Fibroblast of gingiva (primary cell): ENCODE measurements around the gene ZFP28.

ENCODE experiments used
- DNase-seq: peaks from one replicate; pipeline ENCODE4 v3.0.0-alpha.2; 2011; ENCODE audit warnings: low read depth

Gene ZFP28

DNA sequence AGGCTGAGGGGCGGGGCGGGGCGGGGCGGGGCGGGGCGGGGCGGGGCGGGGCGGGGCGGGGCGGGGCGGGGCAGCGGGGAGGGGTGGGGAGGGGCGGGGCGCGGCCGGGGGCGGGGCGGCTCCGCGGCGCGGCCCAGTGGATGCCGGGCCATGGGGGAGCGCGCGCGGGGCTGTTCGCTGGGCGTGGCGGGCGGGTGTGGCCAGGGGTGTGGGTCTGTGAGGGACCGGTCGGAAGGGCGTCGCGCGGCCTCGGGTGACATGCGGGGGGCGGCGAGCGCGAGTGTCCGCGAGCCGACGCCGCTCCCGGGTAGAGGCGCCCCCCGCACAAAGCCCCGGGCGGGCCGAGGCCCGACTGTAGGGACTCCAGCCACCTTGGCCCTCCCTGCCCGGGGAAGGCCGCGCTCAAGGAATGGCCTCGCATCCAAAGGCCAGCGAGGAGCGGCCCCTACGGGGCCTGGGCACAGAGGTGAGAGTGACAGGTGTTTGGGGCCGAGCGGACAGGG lies at the start of gene ZFP28:
ZFP28 (plus strand) TSS at position 188 of the 503 bp plus-strand sequence; CDS start at position 259, 71 bp downstream.
- no peak for DNase-seq

DNA sequence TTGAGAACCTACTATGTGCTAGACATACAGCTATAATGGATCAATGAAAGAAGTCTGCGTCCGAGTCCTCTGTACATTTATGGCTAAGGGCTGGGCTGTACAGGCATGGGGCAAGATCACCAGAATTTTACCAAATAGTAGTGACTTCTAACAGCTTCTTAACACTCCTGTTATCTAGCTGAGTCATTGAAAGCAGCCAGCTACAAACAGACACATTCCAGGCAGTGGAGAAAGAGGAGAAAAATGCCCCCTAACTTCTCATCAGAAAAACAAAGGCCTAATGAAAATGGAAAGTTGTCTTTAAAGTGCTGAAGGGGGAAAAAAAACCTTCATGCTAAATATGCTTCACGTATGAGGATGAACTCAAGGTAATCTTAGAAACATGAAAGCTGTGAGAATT lies 47.3 kb upstream of the ZFP28 start:
- DNase-seq: no peak

DNA sequence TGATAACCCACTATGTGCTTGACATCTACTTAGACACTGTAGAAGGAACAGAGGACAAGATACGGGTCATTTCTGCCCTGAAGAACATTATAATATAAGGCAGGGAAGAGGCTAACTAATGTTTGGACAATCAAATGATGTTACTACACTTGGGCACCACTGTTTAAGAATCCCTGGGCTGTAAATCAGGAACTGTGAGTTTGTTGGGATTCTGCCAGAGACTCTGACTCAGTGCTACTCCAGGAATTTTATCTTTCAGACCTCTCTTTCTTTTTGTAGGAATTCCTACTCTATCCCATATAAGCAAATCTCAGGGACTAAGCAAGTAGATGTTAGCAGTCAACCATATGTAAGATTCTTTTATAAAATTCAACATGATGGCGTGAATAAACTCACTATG lies 34.2 kb upstream of the ZFP28 start:
- no peak for DNase-seq

DNA sequence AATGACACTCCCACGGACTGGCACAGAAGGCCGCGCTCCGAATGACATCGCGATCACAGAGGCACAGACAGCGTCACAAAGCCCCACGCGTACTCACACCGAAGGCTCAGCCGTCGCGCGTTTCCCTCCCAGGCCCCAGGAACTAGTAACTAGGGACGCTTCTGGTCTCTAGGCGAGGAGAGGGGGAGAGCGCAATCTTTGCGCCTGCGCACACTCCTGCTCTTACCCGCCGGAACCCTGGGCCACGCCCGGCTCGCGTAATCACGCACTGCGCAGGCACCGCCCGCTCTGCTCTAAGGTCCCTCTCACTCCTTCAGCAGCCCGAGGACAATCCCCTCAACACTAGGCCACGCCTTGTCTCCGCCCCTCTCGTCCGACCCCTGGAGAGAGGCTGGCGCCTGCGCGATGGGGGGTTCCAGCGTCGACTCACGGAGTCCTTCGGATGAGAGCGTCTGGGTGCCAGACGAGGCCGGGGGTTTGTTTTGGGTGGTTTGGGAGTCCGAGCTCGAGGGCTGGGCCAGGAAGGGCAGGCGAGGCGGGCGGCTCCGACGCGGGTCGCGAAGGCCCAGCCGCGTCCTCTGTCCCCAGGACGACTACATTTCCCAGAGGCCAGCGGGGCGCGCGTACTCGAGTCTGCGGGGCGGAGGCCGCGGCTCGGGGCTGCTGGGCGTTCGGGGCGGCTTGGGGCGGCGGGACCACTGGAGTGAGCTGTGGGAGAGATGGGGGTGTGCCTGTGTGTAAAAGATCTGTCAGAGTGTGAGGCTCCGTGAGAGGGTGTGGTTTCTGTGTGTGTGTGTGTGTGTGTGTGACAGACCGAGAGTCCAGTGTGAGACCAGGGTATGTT lies 31.1 kb upstream of the ZFP28 start, which contains the start of gene ZNF471:
ZNF471 (plus strand) TSS at position 410 of the 844 bp plus-strand sequence. CDS start 3,717 bp downstream, outside the sequence.
- peak; percentile 98 for DNase-seq

DNA sequence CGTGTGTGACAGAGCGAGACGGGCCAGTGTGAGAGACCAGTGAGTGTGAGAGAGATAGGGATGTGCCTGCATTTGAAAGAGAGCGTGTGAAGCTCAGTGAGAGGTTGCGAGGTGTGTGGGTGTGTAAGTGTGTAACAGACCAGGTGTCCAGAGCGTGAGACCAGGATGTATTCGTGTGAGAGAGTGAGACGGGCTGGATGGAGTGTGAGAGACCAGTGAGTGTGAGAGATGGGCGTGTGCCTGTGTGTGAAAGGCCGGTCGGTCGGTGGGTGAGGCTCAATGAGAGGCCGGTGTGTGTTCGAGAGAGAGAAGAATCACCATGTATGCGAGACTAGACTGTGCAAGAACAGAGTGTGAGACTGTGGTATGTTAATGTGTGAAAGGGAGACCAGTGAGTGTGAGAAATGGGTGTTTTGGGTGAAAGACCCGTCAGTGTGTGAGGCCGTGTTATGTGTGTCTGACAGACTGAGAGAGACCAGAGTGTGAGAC lies 30.4 kb upstream of the ZFP28 start:
- no peak for DNase-seq

DNA sequence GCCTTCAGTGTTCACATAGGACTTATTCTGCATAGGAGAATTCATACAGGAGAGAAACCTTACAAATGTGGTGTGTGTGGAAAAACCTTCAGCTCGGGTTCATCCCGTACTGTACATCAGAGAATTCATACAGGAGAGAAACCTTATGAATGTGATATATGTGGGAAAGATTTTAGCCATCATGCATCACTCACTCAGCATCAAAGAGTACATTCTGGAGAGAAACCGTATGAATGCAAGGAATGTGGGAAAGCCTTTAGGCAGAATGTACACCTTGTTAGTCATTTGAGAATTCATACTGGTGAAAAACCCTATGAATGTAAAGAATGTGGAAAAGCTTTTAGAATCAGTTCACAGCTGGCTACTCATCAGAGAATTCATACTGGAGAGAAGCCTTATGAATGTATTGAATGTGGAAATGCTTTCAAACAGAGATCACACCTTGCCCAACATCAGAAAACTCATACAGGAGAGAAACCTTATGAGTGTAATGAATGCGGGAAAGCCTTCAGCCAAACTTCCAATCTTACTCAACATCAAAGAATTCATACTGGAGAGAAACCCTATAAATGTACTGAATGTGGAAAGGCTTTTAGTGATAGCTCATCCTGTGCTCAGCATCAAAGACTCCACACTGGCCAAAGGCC lies 13.4 kb upstream of the ZFP28 start:
- DNase-seq: no peak

DNA sequence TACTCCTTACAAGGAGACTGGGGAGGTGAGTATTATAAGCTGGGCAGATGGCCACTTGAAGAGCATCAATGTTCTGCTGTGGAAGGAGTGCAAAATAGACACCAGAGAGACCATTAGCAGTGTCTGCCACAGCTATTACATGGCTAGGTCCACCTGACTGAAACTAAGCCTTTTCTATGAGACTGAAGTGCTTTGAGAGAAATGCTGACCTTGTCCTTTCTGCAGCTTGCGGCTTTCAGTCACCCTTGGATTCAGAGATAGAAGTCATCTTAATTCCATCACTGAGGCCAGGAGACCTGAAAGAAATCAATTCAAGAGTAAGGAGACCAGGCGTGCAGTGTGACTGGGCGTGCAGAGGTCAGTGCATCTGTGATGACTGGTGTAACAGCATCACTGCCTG lies 1.3 kb upstream of the ZFP28 start:
- no peak for DNase-seq

DNA sequence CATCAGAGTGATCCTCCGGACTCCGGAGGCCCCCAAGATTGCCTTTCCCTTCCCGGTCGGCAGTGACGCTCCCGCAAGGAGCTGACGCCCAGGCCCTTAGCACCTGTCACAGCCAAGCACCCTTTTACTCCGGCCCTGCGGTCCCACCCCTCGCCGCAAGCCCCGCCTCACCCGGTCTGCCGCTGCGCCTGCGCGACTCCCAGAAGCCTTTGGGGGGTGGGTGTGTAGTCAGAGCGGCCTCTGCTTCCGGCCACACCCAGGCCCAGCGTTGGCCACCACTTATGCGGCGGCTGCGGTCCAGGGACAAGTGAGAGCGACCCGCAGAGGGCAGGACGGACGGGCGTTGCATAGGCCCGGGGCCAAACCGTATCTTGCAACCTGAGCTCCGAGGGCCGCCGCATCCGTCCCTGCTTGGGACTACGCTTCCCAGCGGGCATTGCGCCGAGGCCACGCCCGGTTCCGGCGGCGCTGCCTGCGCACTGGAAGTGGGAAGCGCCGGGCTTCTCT lies 441 bp upstream of the ZFP28 start:
- peak; percentile 88 for DNase-seq

DNA sequence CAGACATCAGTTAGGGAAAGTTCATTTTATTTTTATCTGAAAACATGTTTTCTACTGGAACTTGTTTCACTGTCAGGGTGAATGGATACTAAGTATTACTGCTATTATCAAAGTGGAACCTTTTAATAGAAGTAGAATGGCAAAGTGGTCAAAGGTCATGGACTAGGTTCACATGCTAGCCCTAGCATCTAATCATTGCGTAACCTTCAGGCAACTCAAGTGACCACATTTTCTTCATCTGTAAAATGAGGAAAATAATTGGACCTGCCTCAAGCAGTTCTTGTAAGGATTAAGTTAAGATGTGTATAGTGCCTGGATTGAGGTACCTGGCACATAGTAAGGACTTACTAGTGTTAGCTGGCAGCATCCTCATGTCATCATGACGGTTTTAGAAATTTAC lies 5.0 kb downstream of the ZFP28 start:
- no peak for DNase-seq

DNA sequence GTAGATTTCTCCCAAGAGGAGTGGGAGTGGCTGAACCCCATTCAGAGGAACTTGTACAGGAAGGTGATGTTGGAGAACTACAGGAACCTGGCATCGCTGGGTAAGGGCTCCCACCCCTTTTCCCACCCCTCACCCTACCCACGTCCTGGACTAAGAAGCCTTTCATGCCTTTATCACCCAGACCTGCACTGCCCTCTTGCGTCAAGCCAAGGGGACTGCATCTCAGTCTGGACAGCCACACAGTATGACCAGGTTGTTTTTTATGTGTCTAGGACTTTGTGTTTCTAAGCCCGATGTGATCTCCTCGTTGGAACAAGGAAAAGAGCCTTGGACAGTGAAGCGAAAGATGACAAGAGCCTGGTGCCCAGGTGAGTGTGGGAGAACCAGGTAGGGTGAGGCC lies 8.8 kb downstream of the ZFP28 start:
- DNase-seq: no peak

DNA sequence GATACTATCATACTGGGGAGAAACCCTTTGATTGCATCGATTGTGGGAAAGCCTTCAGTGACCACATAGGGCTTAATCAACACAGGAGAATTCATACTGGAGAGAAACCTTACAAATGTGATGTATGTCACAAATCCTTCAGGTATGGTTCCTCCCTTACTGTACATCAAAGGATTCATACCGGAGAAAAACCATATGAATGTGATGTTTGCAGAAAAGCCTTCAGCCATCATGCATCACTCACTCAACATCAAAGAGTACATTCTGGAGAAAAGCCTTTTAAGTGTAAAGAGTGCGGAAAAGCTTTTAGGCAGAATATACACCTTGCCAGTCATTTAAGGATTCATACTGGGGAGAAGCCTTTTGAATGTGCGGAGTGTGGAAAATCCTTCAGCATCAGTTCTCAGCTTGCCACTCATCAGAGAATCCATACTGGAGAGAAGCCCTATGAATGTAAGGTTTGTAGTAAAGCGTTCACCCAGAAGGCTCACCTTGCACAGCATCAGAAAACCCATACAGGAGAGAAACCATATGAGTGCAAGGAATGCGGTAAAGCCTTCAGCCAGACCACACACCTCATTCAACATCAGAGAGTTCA lies 15.6 kb downstream of the ZFP28 start:
- no peak for DNase-seq

DNA sequence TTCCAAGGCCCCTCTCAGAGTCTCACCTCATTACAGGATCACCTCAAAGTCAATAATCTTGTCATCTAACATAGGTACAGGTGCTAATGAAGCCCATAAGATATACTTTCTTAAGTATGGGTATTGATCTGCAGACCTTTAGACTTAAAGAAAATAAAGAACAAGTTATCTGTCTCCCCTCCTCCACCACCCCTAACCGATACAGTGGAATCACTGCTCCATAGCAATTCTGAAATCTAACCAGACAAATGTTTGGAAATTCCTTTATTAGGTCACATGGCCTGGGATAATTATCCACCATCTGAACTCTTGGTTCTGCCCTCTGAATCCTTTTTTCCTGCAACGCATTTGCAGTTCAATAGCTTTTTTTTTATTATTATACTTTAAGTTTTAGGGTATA lies 24.0 kb downstream of the ZFP28 start:
- no peak for DNase-seq

DNA sequence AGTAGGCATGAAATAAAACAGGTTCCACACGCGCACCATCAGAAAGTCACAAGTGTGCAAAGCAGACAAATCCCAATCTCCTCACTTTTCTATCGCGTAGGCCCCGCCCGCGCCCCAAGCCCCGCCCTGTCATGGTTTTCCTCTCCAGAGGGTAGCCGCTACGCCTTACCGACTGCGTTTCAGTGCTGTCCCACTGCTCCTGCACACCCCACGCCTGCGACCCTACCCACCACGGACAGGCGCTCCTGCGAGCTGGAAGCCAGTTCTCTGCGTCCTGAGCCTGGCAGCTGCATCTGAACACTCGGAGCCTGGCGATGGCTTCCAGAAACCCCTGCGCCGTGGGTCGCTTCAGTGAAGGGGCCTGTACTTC lies 28.1 kb downstream of the ZFP28 start:
- DNase-seq: peak; percentile 28

DNA sequence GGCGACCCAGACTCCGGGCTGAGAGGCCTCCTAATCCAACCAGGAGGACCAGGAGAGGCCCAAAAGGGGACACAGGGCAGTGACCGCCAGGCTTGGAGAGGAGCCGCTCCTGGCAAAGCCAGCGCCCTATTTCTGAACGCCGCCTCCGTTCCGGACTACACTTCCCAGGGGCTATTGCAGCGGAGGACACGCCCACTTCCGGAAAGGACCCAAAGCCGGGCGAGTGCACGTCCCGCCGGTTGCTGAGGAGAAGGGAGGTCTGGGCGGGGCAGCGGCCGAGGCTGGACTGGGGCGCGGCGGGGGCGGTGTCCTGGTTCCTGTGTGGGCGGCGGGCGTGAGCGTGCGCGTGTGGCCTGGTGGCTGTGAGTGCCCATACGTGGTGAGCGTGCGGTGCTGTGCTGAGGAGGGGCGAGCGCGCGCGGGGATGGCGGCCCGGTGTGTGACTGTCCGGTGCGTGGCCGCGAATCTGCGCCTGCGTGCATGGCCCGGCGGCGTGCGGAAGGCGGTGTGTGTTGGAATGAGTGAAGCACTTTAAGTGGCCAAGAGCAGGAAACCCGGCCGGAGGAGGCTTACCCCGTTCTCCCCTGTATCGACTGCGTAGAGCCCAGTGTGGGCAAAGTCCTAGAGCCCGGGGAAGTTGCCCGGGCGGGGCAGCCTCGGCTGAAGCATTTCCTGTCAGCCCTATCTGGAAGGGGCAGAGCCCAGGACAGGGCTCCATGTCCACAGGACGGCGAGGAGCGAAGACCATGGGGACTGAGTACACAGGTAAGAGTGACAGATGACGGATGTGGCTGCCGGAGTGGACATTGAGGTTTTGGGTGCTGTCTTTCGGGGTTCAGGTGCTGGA lies 28.7 kb downstream of the ZFP28 start, which contains the start of gene ZNF470:
ZNF470 (plus strand) TSS at position 195 of the 847 bp plus-strand sequence. CDS start 2,844 bp downstream, outside the sequence.
- peak; percentile 92 for DNase-seq

DNA sequence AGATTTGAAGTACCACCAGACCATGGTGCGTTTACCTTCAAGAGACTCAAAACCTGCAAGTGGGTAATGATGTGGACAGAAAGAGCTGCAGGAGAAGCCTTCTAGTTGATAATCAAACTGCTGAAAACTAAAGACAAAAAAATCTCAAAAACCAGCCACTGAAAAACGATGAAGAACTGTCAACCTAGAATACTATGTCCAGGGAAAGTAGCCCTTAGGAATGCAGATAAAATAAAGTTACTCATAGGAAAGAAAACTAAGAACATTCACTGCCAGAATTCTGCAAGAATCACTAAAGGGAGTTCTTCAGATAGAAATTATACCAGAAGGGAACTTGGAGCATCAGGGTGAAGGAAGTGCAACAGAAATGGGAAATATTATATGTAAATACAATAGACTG lies 33.8 kb downstream of the ZFP28 start:
- no peak for DNase-seq

DNA sequence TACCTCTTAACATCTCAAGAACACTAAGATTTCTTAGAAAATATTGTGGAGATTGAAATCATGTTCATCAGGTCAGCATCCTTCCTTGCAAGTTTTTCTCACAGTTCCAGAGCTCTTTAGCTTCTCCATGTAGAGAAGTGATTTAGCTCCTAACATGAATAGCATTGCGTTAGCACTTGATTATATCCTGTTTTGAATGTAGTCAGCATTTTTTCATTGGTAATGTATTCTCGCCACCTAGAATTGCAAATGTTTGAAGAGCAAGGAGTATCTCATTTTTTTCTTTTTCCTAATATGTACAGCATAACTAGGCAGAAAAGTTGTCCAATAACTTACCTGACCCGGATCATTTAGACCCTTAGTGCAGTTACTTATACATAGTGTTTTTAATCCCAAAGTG lies 35.2 kb downstream of the ZFP28 start:
- no peak for DNase-seq

DNA sequence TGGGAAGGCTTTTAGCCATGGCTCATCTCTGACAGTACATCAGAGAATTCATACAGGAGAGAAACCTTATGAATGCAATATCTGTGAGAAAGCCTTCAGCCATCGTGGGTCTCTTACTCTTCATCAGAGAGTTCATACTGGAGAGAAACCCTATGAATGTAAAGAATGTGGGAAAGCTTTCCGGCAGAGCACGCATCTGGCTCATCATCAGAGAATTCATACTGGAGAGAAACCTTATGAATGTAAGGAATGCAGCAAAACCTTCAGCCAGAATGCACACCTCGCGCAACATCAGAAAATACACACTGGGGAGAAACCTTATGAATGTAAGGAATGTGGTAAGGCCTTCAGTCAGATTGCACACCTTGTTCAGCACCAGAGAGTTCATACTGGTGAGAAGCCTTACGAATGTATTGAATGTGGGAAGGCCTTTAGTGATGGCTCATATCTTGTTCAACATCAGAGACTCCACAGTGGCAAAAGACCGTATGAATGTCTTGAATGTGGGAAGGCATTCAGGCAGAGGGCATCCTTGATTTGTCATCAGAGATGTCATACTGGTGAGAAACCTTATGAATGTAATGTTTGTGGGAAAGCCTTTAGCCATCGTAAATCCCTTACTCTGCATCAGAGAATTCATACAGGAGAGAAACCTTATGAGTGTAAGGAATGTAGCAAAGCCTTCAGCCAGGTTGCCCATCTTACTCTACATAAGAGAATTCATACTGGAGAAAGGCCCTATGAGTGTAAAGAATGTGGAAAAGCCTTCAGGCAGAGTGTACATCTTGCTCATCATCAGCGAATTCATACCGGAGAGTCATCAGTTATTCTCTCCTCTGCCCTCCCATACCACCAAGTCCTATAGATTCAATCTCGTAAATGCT lies 39.2 kb downstream of the ZFP28 start:
- no peak for DNase-seq

DNA sequence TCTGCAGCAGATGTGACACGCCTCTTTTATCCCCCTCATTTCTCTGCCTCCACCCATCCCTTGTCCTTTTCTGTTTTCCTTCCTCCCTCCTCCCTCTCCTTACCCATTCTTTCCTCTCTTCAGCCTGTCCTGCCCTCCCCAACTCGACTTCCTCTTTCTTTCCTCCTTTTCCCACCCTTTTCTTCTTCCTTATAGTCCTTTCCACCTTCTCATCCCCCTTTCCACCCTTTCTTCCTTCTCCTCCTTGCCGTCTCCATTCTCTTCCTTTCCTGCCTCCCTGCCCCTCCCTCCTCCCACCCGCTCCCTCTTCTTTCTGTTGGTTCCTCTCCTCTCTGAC lies 55.7 kb downstream of the ZFP28 start:
- no peak for DNase-seq

DNA sequence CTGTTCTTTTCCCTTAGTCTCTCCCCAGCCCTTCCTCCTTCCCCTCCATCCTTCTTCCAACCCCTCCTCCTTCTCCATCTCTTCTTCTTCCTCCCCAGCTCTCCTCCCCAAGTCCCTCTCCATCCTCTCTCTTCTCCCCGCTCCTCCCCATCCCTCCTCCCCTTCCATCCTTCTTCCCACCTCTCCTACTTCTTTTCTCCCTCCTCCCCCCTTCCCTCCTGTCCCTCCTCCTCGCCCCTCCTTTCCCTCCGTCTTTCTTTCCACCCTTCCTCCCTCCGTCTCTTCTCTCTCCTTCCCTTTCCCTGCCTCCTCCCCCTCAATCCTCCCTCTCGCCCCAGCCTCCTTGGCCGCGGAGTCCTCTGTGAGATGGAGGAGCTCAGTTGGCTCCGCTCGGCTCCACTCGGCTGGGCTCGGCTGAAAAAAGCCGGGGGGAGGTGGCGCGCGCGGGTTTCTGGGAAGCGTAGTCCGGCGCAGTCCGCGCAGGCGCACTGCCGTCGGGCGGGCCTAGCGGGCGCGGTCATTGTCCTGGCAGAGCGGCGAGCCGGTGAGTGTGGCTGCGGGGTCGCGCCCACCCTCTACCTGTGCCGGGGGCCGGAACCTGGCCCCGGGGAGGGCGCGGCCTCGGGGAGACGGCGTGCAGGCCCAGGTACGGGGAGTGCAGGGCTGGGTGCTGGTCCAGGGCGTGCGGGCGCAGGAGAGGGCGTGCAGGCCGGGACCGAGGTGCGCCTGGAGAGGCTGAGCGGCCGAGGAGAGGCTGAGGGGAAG lies 56.2 kb downstream of the ZFP28 start, which contains the start of gene ZNF71:
ZNF71 (plus strand) TSS at position 520 of the 765 bp plus-strand sequence. CDS start 6,257 bp downstream, outside the sequence.
- DNase-seq: peak; percentile 85

DNA sequence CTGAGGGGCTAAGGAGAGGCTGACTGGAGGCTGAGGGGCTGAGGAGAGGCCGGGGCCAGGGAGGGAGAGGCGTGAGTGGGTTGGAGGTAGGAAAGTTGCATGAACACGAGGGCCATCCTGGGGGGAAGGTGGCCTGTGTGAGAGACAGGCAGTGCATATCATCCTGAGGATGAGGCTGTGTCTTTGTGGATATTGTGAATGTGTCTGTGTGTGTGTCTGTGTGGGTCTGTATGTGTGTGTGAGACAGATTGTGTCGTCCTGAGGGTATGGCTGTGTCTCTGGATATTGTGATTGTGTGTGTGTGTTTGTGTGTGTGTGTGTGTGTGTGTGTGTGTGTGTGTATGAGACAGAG lies 56.8 kb downstream of the ZFP28 start:
- peak; percentile 5 for DNase-seq
